ENCODE measurements around the gene VPS37C.

The VPS37C gene

DNA sequence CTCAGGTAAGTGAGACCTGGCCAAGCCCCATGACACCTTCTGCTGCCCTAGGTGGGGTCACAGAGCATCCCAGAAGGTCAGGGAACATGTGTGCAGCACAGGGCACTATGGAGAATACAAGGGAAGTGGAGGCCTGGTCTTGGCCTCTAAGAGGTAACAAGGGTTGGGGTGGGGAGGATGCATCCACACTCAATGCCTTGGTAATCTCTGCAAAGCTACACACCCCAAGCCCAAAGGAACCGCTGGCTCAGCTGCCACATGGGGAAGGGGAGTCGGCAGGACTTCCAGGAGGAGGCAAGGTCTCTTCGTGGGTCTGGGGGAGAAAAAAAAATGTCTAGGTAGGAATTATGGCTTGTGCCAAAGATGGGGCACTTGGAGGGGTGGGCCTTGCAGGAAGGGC, 41.7 kb downstream of the VPS37C start:
- TF ChIP-seq, protein P1, sequence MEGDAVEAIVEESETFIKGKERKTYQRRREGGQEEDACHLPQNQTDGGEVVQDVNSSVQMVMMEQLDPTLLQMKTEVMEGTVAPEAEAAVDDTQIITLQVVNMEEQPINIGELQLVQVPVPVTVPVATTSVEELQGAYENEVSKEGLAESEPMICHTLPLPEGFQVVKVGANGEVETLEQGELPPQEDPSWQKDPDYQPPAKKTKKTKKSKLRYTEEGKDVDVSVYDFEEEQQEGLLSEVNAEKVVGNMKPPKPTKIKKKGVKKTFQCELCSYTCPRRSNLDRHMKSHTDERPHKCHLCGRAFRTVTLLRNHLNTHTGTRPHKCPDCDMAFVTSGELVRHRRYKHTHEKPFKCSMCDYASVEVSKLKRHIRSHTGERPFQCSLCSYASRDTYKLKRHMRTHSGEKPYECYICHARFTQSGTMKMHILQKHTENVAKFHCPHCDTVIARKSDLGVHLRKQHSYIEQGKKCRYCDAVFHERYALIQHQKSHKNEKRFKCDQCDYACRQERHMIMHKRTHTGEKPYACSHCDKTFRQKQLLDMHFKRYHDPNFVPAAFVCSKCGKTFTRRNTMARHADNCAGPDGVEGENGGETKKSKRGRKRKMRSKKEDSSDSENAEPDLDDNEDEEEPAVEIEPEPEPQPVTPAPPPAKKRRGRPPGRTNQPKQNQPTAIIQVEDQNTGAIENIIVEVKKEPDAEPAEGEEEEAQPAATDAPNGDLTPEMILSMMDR (IDR thresholded peaks at IDR 0.05; ENCODE audit: insufficient read depth, missing control alignments), result no peak
- FAIRE-seq (no peak), DNase-seq (ENCODE audit: insufficient read length, low spot score) (no peak)

GRCh38 chr11:61119055-61119454, 42.2 kb downstream of the VPS37C start:
- no peak for FAIRE-seq
- TF ChIP-seq, protein P1 (IDR thresholded peaks at IDR 0.05; ENCODE audit: insufficient read depth, missing control alignments), result no peak
- DNase-seq (ENCODE audit: insufficient read length, low spot score), result no peak

DNA sequence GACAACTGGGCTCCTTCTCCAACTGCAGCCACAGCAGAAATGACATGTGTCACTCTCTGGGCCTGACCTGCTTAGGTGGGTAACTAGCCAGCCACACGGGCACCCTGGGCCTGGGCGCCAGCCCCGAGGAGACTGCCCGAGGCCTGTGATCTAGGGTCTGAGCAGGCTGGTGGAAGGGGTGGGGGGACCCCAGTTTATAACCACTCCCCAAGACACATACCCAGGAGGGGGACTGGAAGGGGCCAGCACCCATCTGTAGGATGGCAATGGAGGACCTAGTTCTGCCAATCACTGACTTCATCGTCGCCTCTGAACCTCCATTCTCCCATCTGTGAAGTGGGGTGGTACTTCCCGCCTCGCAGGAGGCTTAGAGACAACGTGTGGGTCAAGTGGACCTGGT, 42.8 kb downstream of the VPS37C start:
- TF ChIP-seq, protein P1 (IDR thresholded peaks at IDR 0.05; ENCODE audit: insufficient read depth, missing control alignments), result no peak
- FAIRE-seq, result no peak
- DNase-seq (ENCODE audit: insufficient read length, low spot score), result no peak

DNA sequence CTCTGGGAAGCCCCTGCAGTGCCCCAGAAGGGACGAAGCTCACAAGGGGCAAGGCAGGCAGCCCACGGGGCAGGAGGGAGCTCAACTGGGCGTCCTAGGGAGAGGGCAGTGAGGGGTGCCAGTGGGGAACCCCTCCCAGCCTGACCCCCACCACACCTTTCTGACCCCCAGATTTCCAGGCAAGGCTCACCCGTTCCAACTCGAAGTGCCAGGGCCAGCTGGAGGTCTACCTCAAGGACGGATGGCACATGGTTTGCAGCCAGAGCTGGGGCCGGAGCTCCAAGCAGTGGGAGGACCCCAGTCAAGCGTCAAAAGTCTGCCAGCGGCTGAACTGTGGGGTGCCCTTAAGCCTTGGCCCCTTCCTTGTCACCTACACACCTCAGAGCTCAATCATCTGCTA, 43.2 kb downstream of the VPS37C start:
- TF ChIP-seq, protein P1 (IDR thresholded peaks at IDR 0.05; ENCODE audit: insufficient read depth, missing control alignments), result no peak
- DNase-seq (ENCODE audit: insufficient read length, low spot score), result no peak
- FAIRE-seq, result no peak

GRCh38 chr11:61117168-61117520, 44.1 kb downstream of the VPS37C start:
- TF ChIP-seq, protein P1 (IDR thresholded peaks at IDR 0.05; ENCODE audit: insufficient read depth, missing control alignments), result no peak
- FAIRE-seq, result no peak
- DNase-seq (ENCODE audit: insufficient read length, low spot score), result no peak

DNA sequence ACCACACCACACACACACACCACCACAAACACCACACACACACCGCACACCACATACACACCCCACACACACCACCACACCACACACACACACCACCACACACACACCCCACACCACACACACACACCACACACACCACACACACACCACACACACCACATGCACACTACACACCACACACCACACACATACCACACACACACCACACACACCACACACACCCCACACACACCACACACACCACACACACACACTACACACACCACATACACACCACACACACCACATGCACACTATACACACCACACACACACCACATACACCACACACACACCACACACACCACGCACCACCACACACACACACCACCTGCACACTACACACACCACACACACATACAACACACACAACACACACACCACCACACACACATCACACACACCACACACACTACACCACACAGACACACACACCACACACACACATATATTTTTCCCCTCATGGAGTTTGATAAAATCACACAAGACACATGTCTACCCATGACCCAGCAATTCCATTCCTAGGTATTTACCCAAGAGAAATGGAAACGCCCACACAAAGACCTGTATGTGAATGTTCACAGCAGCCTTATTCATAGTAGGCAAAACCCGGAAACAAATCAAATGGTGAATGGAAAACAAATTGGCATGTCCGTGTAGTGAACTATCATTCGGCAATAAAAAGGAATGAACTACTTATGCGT, 44.6 kb downstream of the VPS37C start:
- TF ChIP-seq, protein P1 (IDR thresholded peaks at IDR 0.05; ENCODE audit: insufficient read depth, missing control alignments), result no peak
- no peak for DNase-seq (ENCODE audit: insufficient read length, low spot score)
- no peak for FAIRE-seq

- FAIRE-seq, result no peak
- TF ChIP-seq, protein P1 (IDR thresholded peaks at IDR 0.05; ENCODE audit: insufficient read depth, missing control alignments), result no peak
- no peak for DNase-seq (ENCODE audit: insufficient read length, low spot score)
Observed at GRCh38 chr11:61115498-61116224, 45.6 kb downstream of the VPS37C start.

Data from D721Med (cell line).